ENCODE measurements around the gene IFT22.
"Not testable (repeated sequence)": the region's sequence is repeated elsewhere in the genome, so short reads cannot be mapped to it uniquely, and the experiment has no call there.

IFT22 gene

GRCh38 chr7:101308245-101309085, 13.1 kb downstream of the IFT22 start:
- peak; percentile 35 to 38 for DNase-seq

GRCh38 chr7:101306307-101306706, 15.3 kb downstream of the IFT22 start:
- DNase-seq: no peak

GRCh38 chr7:101303102-101303701, 18.4 kb downstream of the IFT22 start:
- no peak for DNase-seq

GRCh38 chr7:101302641-101303101, 18.9 kb downstream of the IFT22 start:
- DNase-seq: no peak

- no peak for DNase-seq
Observed at GRCh38 chr7:101300465-101301376, 20.9 kb downstream of the IFT22 start.

GRCh38 chr7:101299511-101300464, 21.8 kb downstream of the IFT22 start:
- DNase-seq: no peak

- no peak for DNase-seq
Observed at GRCh38 chr7:101294832-101295121, 26.8 kb downstream of the IFT22 start.

- DNase-seq: no peak
Observed at GRCh38 chr7:101294039-101294831, 27.4 kb downstream of the IFT22 start.

- DNase-seq: not testable (repeated sequence)
Observed at GRCh38 chr7:101293069-101294021, 28.3 kb downstream of the IFT22 start.

GRCh38 chr7:101292566-101292965, 29.0 kb downstream of the IFT22 start:
- not testable (repeated sequence) for DNase-seq

GRCh38 chr7:101290186-101291037, 31.2 kb downstream of the IFT22 start:
- DNase-seq: peak; percentile 37 to 65

GRCh38 chr7:101289687-101290086, 31.9 kb downstream of the IFT22 start:
- DNase-seq: not testable (repeated sequence)

- no peak for DNase-seq
Observed at GRCh38 chr7:101288439-101288838, 33.2 kb downstream of the IFT22 start.

- no peak for DNase-seq
Observed at GRCh38 chr7:101287032-101287431, 34.6 kb downstream of the IFT22 start.

GRCh38 chr7:101285880-101286279, 35.7 kb downstream of the IFT22 start:
- not testable (repeated sequence) for DNase-seq

- DNase-seq: no peak
Observed at GRCh38 chr7:101285171-101285570, 36.4 kb downstream of the IFT22 start.

GRCh38 chr7:101280912-101281311, 40.7 kb downstream of the IFT22 start:
- DNase-seq: not testable (repeated sequence)

- DNase-seq: no peak
Observed at GRCh38 chr7:101278461-101279292, 42.9 kb downstream of the IFT22 start.

All from stimulated activated CD4-positive, alpha-beta T cell treated with anti-CD3 and anti-CD28 coated beads, Interleukin-4, amount 100 ng/mL, for 4 hours (primary cell).